H1 (cell line): ENCODE results near the gene TMPRSS4. TPM values are rescaled to one million over a fixed set of nuclear protein-coding genes. Genes with fewer than 3 reads are reported as not detected.

Experiments used
- ASH2L ChIP-seq: fragments of 200-600, 300-600 bp; sonication (generic); IDR thresholded peaks from one replicate; pipeline ENCODE4 v1.7.1; 2017; ENCODE audit warnings: low read length
- CBX5 ChIP-seq: fragments of 300-800, 300-1000 bp; sonication (generic); IDR thresholded peaks from 2 replicates; pipeline ENCODE4 v1.7.1; 2016; ENCODE audit warnings: antibody characterized with exemption, low read length, low read depth
- CHD1 ChIP-seq: IDR thresholded peaks from 2 replicates; pipeline ENCODE4 v1.6.1; 2012; ENCODE audit warnings: low read depth, low read length, improper control_type of control experiment
- HDAC2 ChIP-seq, 2 experiments: fragments of 300-600 bp in 1 of 2; sonication (generic) in 1 of 2; IDR thresholded peaks; 2 replicates each; pipeline ENCODE4 v1.6.1; 2011 to 2012; ENCODE audit warnings: low read depth in 2 of 2, low read length in 2 of 2, mild to moderate bottlenecking in 2 of 2, moderate library complexity in 2 of 2, borderline replicate concordance in 1 of 2, inconsistent platforms in 1 of 2
- KDM1A ChIP-seq: fragments of 200-600, 300-600 bp; sonication (generic); IDR thresholded peaks from 2 replicates; pipeline ENCODE4 v1.7.1; 2016; ENCODE audit warnings: mild to moderate bottlenecking, low read length, borderline replicate concordance
- MAFK ChIP-seq: IDR thresholded peaks from 2 replicates; pipeline ENCODE4 v1.6.1; 2012; ENCODE audit warnings: low read depth, mild to moderate bottlenecking, improper control_type of control experiment, low read length
- POU5F1 ChIP-seq: IDR thresholded peaks from 2 replicates; pipeline ENCODE4 v1.6.1; 2011; ENCODE audit warnings: low read depth, mild to moderate bottlenecking, low read length, moderate library complexity
- SIX5 ChIP-seq: IDR thresholded peaks from 2 replicates; pipeline ENCODE4 v1.6.1; 2011; ENCODE audit warnings: mild to moderate bottlenecking, low read depth, low read length
- SP4 ChIP-seq: IDR thresholded peaks from 2 replicates; pipeline ENCODE4 v1.6.1; 2012; ENCODE audit warnings: low read length, inconsistent platforms
- SRF ChIP-seq: IDR thresholded peaks from 2 replicates; pipeline ENCODE4 v1.6.1; 2011; ENCODE audit warnings: mild to moderate bottlenecking, low read depth, low read length, moderate library complexity
- TEAD4 ChIP-seq: IDR thresholded peaks from 2 replicates; pipeline ENCODE4 v1.6.1; 2012; ENCODE audit warnings: low read depth, low read length, inconsistent platforms, mixed read lengths
- ZNF274 ChIP-seq: IDR thresholded peaks from 2 replicates; pipeline ENCODE4 v1.7.0; 2012; ENCODE audit warnings: low read length, borderline replicate concordance; ENCODE audit errors: extremely low read depth
- polyA plus RNA-seq, 7 experiments: library from polyadenylated mRNA; depleted of rRNA in 3 of 7; stranded (reverse) in 5 of 7; unstranded in 2 of 7; fragments of >200 nt in 5 of 7; fragments of 200-250 nt in 2 of 7; gene quantifications; 1 replicate in 5 of 7; 2 replicates in 1 of 7; 4 replicates in 1 of 7; pipeline versions ENCODE4 v1.2.1 to v1.2.3, GENCODE V29; 2011 to 2013; ENCODE audit warnings: missing spikeins in 2 of 7, mixed read lengths in 2 of 7
- total RNA-seq: library from RNA; stranded (reverse); fragmentation: NEBNext Ultra II Directional; extraction: Animal tissue kit (Norgen Biotek cat#: 25700); gene quantifications from 2 replicates; pipeline ENCODE4 v1.2.1, GENCODE V29; 2021
- TF ChIP-seq, protein P1 (sequence below): fragments of 300-600 bp; sonication (generic); IDR thresholded peaks from 2 replicates; pipeline ENCODE4 v1.7.1; 2012; ENCODE audit warnings: low read length, moderate library complexity, mild to moderate bottlenecking, inconsistent platforms; ENCODE audit not compliant: insufficient replicate concordance

TMPRSS4 gene
- total and polyA plus RNA-seq, 2 of the 8 experiments (the other 6 are each of a cell fraction or from before 2014, with no cell fraction given): 0.11 to 0.58 TPM

GRCh38 chr11:118033443-118033842, 43.4 kb upstream of the TMPRSS4 start (continued):
- TF ChIP-seq, protein P1, sequence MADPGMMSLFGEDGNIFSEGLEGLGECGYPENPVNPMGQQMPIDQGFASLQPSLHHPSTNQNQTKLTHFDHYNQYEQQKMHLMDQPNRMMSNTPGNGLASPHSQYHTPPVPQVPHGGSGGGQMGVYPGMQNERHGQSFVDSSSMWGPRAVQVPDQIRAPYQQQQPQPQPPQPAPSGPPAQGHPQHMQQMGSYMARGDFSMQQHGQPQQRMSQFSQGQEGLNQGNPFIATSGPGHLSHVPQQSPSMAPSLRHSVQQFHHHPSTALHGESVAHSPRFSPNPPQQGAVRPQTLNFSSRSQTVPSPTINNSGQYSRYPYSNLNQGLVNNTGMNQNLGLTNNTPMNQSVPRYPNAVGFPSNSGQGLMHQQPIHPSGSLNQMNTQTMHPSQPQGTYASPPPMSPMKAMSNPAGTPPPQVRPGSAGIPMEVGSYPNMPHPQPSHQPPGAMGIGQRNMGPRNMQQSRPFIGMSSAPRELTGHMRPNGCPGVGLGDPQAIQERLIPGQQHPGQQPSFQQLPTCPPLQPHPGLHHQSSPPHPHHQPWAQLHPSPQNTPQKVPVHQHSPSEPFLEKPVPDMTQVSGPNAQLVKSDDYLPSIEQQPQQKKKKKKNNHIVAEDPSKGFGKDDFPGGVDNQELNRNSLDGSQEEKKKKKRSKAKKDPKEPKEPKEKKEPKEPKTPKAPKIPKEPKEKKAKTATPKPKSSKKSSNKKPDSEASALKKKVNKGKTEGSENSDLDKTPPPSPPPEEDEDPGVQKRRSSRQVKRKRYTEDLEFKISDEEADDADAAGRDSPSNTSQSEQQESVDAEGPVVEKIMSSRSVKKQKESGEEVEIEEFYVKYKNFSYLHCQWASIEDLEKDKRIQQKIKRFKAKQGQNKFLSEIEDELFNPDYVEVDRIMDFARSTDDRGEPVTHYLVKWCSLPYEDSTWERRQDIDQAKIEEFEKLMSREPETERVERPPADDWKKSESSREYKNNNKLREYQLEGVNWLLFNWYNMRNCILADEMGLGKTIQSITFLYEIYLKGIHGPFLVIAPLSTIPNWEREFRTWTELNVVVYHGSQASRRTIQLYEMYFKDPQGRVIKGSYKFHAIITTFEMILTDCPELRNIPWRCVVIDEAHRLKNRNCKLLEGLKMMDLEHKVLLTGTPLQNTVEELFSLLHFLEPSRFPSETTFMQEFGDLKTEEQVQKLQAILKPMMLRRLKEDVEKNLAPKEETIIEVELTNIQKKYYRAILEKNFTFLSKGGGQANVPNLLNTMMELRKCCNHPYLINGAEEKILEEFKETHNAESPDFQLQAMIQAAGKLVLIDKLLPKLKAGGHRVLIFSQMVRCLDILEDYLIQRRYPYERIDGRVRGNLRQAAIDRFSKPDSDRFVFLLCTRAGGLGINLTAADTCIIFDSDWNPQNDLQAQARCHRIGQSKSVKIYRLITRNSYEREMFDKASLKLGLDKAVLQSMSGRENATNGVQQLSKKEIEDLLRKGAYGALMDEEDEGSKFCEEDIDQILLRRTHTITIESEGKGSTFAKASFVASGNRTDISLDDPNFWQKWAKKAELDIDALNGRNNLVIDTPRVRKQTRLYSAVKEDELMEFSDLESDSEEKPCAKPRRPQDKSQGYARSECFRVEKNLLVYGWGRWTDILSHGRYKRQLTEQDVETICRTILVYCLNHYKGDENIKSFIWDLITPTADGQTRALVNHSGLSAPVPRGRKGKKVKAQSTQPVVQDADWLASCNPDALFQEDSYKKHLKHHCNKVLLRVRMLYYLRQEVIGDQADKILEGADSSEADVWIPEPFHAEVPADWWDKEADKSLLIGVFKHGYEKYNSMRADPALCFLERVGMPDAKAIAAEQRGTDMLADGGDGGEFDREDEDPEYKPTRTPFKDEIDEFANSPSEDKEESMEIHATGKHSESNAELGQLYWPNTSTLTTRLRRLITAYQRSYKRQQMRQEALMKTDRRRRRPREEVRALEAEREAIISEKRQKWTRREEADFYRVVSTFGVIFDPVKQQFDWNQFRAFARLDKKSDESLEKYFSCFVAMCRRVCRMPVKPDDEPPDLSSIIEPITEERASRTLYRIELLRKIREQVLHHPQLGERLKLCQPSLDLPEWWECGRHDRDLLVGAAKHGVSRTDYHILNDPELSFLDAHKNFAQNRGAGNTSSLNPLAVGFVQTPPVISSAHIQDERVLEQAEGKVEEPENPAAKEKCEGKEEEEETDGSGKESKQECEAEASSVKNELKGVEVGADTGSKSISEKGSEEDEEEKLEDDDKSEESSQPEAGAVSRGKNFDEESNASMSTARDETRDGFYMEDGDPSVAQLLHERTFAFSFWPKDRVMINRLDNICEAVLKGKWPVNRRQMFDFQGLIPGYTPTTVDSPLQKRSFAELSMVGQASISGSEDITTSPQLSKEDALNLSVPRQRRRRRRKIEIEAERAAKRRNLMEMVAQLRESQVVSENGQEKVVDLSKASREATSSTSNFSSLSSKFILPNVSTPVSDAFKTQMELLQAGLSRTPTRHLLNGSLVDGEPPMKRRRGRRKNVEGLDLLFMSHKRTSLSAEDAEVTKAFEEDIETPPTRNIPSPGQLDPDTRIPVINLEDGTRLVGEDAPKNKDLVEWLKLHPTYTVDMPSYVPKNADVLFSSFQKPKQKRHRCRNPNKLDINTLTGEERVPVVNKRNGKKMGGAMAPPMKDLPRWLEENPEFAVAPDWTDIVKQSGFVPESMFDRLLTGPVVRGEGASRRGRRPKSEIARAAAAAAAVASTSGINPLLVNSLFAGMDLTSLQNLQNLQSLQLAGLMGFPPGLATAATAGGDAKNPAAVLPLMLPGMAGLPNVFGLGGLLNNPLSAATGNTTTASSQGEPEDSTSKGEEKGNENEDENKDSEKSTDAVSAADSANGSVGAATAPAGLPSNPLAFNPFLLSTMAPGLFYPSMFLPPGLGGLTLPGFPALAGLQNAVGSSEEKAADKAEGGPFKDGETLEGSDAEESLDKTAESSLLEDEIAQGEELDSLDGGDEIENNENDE: no peak
- TF ChIP-seq CHD1 (no peak), POU5F1 (no peak), TEAD4 (no peak), ZNF274 (no peak), SRF (no peak), KDM1A (no peak), CBX5 (no peak), HDAC2 (IDR thresholded peaks at IDR 0.05; ENCODE audit: borderline replicate concordance in 1 of 2, low read depth in 2 of 2, low read length in 2 of 2) (no peak), SIX5 (no peak), SP4 (no peak), MAFK (no peak), ASH2L (no peak)
